ENCODE results near the gene TOM1.

The TOM1 gene

GRCh38 chr22:35307892-35308291 lies 8.2 kb downstream of the TOM1 start:
- DNase-seq = no peak

- no peak for DNase-seq
These were observed 8.9 kb downstream of the TOM1 start for GRCh38 chr22:35308480-35309021.

DNA sequence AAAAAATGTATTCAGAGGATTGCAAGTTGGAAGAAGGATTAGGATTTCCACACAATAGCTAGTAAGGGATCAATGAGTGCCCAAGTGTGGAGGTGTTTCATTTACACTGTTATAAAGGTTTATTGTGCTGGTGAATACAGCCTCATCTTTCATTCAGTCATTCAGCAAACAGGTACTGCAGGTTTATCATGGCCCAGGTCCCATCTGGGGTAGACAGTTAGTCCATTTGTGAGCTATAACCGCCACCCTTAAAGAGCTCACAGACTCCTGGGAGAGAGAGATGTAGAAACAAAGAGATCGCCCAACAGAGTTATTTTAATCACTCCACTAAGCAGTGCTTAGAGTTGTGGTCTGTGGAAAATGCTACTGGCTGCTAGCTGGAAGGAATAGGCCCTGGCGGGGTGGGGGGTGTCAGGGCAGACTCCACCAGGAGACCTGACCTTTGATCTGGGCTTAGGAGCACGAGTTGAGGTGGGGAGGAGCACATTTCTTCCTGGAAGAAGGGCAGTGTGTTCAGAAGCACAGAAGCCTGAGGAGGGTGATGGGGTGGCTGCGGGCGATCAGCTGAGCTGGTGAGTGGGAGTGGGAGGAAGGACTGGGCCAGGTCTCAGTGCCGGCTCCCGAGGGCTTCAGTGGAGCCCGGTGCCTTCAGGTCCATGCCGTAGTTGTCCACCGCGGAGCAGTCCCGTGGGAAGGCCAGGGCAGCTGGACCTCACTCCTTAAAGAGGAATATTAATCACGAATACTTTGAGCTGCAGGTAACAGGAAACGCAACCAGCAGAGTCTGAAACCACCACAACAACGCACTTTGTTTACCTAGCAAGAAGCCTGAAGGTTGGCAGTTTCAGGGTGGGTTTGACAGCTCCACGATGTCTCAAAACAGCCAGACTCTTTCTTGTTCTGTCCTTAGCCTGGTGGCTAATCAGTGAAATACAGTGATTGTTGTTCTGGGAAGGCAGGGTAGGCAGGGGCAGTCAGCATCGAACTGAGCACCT lies 11.2 kb downstream of the TOM1 start:
- no peak for DNase-seq

DNA sequence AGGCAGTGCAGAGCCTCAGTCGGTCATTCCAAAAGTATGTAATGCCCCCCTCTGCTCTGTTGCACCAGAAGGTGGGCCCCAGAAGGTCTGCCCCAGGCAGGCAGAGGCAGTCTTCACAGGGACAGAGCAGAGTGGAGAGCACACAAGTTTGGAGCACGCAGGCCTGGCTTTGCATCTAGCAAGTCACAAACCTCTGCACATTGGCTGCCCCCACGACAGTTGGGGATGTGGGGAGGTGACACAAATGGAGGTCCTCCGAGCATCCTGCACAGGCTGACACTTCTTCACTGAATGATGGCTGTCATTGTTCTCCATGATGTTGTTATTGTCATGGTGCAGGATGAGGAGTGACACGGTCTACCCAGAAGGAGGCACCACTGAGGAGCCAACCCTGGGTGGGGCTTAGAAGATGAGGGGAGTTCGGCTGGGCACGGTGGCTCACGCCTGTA lies 11.9 kb downstream of the TOM1 start:
- no peak for DNase-seq

GRCh38 chr22:35312198-35313059 lies 12.7 kb downstream of the TOM1 start:
- DNase-seq = no peak

- DNase-seq = no peak
These were observed 13.8 kb downstream of the TOM1 start for GRCh38 chr22:35313311-35314121.

GRCh38 chr22:35314161-35314942 lies 14.7 kb downstream of the TOM1 start:
- DNase-seq = no peak

DNA sequence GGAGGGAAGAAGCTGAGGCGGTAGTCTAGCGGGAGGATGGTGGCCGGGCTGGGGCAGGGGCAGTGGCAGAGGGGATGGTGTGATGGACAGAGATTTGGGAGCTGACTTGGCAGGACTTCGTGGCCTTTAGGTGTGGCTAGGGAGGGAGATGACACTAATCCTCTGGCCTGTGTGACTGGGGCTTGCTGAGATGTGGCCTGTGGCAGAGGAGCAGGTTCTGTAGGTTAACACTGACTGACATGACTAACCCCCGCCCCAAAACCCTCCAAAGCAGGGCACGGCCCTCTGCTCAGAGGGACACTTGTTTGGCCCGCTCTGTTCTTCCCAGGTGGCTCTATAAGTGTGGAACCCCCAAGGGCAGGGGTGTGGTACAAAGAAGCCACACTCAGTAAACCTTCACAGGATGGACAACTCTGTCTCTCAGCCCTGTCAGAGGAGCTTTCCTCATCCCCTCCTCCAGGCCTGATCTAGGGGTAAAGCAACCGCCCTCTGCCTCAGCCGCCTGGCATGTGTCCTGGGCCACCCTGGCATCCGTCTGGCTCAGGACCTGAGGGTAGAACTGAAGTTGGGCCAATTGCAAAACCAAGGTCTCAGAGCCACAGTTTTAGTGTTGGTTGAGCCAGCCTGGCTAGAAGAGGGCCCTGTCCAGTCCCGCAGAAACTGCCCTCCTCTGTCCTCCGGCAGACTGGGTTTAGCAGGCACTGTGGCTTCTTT lies 15.6 kb downstream of the TOM1 start:
- no peak for DNase-seq

GRCh38 chr22:35315855-35316745 lies 16.4 kb downstream of the TOM1 start:
- no peak for DNase-seq

DNA sequence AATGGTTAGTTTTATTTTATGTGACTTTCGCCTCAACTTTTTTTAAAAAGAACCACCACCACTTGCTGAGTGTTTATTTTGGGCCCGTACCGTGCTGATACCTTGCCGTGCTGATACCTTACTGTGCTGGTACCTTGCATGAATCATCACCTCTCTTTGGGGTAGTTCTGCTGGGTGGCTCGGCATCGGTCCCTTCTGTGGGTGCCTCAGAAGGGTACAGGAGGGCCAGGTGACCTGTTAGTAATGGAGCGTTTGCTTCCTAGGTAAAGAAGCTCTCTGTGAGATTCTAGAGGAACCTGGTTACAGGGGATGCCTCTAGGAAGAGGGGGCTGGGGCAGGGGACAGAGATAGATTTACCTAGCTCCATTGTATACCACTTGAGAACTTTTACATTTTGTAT lies 17.1 kb downstream of the TOM1 start:
- DNase-seq = no peak

GRCh38 chr22:35317680-35318290 lies 18.1 kb downstream of the TOM1 start:
- no peak for DNase-seq

DNA sequence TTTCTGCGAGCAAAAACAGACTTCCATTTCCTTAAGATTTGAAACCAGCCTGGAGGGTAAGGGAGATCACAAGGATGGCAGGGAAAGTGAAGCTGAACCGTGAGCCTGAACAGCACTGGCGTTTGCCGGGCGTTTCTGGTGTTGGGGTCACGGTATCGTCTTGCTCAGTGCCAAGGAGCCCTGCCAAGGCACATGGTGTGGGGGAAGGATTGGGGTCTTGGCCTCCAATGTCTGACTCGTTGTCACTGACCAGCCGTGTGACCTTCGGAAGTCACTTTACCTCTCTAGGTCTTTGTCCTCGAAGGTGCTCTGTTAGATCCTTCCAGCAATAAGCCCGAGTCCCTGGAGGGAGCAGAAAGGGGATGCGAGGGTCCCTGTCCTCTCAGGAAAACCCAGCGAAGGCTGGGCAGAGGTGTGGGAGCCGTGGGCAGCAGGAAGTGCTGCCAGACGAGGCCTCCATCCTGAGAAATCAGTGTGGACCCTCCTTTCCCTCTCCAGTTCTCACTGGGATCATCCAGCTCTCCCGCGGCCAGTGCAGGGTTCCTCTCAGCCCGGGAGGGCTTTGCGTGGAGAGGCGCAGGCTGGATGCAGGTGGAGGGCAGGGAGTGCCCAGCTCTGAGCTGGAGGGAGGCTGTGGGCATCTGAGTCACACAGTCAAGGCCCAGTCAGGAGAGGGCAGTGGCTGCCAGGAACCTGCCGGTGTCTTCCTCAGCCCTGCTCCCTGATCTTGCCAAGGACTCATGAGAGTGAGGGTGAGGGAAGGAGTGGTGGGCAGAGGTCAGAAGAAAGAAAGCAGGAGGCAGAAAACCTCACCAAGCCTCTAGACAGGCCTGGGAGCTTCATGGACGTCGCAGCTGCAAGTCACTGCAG lies 18.9 kb downstream of the TOM1 start:
- no peak for DNase-seq

- no peak for DNase-seq
These were observed 19.7 kb downstream of the TOM1 start for GRCh38 chr22:35319244-35319985.

DNA sequence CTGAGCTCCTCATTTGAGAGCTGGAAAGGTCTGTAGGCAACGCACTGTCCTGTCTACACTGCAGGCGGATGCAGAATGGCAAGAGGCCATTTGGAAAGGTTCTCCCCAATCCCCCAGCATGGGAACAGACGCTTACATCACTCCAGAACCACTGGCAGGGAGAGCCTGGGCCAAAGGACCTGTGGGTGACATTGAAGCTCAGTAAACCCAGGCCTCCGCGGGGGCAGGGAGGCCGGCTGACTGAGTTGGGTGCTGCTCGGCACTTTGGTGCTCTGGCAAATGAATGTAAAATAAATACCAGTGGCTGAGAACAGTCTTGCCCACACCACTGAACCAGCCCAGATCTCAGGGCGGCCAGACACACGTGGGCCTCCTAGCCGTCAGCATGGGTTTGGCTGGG lies 22.4 kb downstream of the TOM1 start:
- DNase-seq = no peak

- DNase-seq = no peak
These were observed 23.2 kb downstream of the TOM1 start for GRCh38 chr22:35322893-35323292.

- DNase-seq = no peak
These were observed 23.6 kb downstream of the TOM1 start for GRCh38 chr22:35323305-35323704.

GRCh38 chr22:35324067-35324466 lies 24.4 kb downstream of the TOM1 start:
- no peak for DNase-seq

DNA sequence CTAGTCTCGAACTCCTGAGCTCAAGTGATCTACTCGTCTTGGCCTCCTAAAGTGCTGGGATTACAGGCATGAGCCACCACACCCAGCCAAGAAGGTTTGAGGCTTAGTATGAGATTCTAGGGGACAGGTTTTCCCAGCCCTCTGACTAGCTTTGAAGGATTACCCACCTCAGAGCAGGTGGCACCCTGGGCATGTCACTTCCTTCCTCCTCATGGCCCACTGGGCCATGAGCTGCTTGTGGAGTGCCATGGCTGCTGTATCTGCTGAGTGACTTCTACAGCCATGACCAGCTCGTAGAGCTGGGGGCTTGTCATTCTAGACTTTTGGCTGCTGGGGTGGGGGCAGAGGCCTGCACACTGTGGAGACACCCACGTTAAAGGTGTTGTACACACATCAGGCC lies 25.1 kb downstream of the TOM1 start:
- no peak for DNase-seq
